Activated CD4-positive, alpha-beta T cell treated with anti-CD3 and anti-CD28 coated beads, Interleukin-2, amount 50 U/mL, for 24 hours (primary cell): ENCODE results near the gene EVC2.

Experiments used
- DNase-seq, 2 donors: peaks; one replicate each; pipeline ENCODE4 v3.0.0-alpha.2; 2020; ENCODE audit warnings: low read depth in 1 of 2, low spot score in 1 of 2

Gene EVC2

DNA sequence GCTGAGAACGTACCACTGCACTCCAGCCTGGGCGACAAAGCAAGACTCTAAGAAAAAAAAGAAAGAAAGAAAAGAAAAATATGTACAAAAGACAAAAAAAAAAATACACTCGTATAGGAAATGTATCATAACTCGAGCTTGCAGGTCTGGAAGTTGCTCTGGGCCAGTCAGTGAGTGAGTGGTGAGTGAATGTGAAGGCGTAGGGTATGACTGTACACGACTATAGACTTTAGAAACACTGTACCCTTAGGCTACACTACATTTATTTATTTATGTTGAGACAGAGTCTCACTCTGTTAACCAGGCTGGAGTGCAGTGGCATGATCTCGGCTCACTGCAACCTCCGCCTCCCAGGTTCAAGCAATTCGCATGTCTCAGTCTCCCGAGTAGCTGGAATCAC, 29.4 kb downstream of the EVC2 start:
- no peak for DNase-seq

DNA sequence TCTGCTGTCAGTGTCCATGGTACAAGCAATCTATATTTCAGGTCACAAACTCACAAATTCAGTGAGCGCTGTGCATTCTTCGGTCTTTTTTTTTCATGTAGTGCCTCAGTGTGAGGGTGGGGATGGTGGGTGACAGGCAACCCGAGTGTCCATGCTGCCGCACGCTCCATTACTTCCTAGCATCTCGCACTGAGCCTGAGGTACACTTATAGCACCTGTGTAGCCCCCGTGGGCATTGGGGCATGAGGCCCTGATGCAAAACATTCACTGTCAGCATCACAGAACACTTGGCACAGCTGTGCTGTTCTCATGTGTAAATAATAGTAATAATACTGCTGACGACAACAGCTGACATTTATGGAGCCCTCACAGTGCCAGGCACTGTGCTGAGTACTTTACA, 31.6 kb downstream of the EVC2 start:
- no peak for DNase-seq

DNA sequence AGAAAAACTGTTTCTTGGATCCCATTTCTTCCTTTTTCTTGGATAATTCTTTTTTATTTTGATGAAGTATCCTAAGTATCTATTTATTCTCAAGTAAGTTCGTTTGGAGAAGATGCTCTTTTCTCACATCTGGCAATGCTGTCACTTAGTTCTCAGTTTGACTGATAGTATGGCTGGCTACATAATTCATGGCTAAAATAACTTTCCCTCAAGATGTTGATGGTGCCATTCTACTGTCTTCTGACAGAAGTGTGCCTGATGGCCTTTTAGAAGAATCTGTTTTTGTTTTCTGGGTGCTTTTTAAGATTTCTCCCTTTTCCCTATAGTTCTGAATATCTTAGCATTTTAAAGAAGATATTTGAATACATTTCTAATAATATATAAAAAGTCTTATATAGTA, 41.6 kb downstream of the EVC2 start:
- no peak for DNase-seq

DNA sequence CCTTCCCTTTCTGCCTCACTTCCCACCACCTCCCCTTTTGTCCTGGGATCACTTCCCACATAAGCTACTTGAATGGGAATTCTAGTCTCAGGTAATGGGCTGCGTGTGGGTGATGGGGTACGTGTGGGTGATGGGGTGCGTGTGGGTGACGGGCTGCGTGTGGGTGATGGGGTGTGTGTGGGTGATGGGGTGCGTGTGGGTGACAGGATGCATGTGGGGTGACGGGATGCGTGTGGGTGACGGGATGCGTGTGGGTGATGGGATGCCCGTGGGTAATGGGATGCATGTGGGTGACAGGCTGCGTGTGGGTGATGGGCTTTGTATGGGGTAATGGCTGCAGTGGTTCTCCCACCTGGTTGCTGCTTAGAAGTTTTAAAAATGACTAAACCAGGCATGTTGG, 43.6 kb downstream of the EVC2 start:
- DNase-seq, result no peak

DNA sequence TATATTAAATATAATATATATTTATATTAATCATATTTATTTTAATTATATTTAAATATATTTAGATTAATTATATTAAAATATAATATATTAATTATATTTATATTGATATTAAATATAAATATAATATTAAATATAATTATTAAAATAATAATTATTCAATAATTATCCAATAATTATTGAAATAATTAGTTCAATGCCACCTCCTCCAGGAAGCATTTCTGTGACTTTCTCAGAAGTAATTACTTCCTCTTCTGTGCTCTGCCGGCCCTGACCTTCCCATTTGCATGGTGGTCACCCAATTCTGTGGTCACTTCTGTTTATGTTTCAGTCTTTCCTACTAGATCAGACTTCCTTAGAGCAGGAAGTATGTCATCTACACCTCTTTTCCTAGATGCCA, 45.8 kb downstream of the EVC2 start:
- DNase-seq, result no peak

DNA sequence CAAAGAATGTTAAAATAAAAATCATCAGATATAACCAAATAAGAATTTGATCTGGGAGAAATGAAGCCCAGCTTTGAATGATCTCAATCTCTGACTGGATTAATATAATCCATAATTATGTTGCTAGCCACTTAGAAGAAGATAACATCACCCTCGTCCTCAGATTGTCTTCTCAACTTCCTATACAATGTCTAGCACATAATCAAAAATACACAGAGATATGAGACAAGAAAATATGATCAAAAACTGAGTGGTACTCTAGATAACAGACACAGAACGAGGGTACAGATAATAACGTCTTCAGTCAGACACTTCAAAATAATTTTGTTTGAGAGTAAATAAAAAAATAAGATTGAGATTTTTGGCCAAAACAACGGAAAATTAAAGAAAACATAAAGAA, 47.1 kb downstream of the EVC2 start:
- no peak for DNase-seq

DNA sequence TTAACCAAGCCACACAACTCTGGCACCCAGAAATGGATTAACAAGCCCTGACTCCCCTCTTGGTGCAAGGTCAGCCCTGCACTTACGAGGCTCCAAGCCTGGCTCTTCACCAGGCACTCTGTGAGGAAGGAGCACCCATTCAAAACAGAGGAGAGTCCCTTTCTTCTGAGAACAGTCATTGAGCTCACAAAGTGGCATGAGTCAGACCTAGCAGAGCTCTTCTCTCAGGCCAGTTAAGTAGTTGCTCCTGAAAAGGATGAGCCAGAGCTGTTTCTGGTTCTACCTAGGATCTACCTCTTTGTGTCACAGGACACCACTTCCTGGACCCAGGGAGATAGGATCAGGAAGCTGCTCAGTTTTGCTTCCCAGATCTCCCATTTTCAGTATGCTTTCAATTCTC, 48.2 kb downstream of the EVC2 start:
- no peak for DNase-seq

DNA sequence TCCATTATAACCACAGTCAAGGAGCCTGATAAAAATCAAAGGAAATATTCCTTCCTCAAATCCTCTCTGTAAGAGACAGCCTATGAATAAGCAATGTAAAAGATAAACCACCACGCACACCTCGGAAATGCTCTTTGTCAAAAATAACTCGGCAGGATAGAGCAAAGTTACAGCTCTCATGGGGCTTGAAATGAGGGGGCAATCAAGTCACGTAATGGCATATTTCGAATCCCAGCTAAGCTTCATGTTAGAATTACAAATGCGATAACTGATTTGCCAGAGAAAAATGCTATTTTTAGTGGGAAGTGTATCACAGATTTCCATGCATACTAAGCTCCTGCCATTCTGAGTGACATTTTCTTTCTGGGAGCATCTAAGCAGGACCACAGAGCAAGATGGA, 49.4 kb downstream of the EVC2 start:
- DNase-seq, result no peak

DNA sequence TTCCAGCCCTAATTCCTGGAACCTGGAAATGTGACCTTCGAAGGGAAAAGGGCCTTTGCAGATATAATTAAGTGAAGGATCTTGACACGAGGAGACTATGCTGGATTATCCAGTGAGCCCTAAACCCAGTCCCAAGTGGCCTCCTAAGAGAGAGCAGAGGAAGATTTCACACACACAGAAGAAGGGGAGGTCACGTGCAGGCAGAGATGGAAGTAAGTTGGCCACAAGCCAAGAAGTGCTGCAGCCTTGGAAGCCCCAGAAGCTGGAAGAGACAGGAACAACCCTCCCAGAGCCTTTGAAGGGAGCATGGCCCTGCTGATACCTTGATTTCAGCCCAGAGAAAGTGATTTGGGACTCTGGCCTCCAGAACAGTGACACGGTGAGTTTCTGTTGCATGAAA, 51.9 kb downstream of the EVC2 start:
- no peak for DNase-seq

DNA sequence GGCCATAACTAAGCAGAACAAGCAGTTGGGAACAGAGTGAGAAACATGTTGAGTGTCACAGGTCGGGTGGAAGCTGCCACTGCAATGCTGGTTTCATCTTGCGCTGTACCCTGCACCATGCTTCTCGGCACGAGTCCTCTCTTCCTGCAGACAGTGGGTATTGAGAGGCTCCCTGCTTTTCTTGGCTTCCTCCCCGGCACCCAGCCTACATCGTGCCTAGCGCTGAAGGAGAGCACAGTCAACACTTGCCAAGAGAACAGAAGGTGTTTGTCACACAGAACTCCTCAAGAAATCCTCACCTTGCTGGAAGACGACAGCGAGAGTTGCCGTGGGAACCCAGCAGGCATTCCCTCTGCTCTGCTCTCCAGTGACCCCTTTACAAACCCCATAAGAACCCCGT, 53.6 kb downstream of the EVC2 start:
- DNase-seq, result no peak

DNA sequence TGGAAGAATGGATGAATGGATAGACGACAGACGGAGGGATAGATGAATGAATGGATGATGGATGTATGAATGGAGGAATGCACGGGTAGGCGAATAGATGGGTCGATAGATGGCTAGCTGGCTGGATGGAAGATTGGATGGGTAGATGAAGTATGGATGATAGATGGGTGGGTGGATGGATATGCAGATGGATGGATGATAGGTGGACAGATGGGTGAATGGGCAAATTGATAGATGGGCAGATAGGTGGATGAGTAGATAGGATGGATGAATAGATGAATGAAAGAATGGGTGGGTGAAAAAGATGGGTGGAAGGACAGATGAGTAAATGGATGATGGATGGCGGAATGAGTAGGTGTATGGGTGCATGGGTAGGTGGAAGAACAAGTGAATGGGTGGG, 57.3 kb downstream of the EVC2 start:
- DNase-seq, result no peak

DNA sequence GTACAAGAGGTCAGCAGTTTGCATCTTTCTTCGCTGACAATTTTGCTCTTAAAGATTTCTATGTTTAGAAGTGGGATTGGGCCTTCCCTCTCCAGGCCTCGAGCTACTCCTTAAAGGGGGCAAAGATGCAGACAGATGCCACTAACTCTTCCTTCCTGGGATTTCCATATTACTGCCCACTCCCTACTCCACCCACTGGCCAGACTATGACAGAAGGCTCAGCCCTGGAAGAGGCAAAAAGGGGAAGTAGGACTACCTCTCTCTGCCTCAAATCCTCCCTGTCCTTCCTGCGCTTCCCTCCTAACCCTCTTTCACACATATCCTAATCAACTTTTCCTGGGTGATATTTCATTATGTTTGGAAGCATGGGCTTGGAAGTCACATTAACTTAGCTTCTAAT, 58.3 kb downstream of the EVC2 start:
- no peak for DNase-seq

DNA sequence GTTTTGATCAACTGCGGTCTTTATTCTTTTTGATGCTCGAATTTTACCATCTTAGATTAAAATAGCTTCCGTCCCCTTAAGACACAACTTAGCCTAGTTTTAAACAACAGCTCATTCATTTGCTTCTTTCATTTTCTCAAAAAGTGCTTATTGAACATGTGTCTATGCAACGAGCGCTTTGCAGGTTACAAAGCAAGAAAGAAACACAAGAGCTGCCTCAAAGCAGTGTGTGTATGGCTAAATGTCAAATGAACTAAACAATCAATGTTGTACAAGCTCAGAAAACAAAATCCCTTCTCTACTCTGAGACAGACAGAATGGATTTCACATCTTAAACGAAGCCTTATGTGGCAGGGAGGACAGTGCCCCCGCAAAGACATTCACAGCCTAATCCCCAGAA, 61.0 kb downstream of the EVC2 start:
- DNase-seq, result no peak

DNA sequence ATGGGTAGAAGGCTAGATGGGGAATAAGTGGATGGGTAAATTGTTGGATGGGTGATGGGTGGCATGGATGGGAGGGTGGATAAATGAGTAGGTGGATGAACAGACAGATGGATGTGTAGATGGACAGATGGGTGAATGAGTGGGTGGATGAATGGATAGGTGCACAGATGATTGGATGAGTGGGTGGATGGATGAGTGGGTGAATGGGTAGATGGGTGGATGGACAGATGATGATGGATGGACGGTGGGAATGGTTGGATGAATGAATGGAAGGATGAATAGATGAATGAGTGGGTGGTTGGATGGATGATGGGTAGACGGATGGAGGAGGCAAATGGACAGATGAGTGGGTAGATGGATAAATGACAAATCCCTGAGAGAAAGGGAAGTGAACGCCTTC, 68.3 kb downstream of the EVC2 start:
- DNase-seq, result no peak

DNA sequence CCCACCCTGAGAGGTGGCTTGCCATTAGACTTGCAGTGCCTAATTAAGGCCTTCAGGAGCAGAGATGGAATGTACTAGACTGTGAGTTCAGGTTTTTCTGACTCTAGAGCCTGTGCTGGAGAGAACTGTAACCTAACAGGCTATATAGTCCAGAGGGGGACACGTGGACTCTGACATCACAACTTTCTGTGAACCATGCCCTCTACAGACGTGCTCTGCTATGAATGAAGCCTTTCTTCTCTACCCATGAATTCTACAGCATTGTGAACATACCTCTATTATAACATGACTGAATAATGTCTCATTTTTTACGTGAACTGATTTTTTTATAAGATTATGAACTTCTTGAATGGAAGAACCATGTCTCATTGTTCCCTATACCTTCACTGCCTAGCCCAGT, 68.8 kb downstream of the EVC2 start:
- DNase-seq, result no peak

DNA sequence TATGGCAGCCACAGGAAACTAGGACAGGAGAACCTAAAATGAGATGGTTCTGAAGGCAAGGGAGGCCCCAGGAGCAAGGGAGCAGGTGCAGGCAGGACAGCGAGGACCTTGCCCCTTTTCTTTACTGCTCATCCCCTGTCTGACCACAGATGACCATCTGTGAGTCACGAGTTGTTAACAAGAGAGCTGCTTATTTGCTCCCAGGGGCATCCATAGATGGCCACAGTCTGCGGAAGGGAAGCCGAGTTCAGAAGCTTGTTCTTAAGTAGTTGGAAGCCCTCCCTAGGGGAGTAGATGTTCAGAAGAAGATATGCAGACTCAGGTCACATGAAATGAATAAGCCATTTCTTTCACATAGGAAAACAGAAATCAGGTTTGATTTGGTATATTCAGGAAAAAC, 69.4 kb downstream of the EVC2 start:
- DNase-seq, result no peak

DNA sequence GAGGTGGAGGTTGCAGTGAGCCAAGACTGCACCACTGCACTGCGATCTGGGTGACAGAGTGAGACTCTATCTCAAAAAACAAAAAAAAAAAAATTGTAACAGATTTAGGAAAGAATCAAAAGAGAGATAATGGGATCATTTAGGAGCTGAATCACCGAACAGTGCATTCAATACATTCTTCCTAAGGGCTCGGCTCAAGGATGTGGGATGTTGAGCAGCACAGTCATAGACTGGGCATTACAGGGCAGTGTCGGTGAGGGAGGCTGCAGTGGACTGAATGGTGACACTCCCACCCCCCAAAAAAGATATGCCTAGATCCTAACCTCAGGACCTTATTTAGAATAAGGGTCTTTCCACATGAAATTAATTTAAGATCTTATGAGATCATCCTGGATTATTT, 70.0 kb downstream of the EVC2 start:
- no peak for DNase-seq

DNA sequence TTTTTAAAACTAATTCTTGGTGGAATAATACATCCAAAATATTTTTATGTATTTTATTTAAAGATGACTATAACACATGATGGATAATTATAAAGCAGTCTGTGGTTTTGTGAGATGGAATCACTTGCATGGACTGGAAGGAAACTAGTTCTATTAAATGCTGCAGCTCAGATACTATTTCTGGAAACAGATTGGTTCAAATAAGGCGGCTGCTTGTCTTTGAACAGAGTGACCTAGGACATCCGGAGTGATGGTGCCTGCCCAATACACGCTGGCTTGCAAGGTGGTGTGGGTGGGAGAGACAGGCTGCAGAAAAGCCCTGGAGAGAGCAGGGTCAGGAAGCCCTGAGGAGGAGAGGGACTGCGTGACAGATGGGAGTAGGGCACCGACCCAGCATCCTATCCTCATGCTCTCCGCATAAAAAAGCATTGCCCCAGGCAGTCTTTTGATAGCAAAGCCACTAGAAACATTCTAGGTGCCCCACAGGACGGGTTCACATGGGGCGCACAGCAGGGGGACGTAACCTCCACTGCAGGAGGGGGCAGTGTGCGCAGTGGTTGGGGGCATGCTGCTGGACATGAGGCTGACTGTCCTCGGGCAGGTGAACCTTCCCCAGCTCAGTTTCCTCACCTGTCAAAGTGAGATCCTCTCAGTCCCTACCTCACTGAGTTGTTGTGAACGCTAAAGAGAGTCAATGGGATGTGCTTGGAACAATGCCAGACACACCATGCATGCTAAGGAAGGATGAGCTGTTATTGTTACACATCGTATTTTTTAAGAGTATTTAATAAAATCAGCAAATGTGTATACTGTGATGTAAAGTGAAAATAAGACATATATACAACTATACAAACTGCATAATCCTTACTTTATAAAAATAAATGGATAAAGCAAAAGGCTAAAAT, 71.3 kb downstream of the EVC2 start:
- DNase-seq, result no peak

DNA sequence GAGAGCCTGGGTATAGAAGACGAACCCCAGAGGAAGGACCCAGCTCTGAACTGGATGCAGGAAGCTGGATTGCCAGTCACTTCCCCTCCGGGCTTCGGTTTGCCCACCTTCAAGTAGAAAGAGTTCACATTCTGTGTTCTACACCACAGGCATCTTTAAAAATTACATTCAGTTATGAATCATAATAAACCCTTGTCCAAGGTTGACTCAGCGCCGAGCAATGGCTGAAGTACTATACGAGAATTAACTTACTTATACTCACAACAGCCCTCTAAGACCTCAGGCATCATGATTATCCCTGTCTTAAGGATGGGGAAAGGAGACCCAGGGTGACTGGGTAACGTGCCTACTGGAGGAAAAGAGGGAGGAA, 72.5 kb downstream of the EVC2 start:
- DNase-seq, result no peak

DNA sequence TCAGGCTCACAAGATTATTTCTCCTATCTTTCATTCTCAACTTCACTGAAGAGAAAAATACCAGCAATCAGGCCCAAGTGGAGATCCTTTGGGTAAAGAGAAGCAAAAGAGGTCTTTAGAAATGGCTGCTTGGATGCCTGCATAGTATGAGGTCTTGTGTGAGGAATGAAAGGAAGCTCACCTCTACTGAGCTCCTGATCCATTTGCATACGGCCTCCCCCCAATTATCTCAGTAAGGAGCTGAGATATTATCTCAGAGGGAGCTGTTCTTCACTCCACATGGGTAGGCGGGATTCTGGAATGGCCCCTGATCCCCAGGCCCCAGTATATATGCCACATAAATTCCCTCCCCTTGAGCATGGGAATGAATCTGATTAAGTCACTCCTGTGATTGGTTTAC, 75.8 kb downstream of the EVC2 start:
- no peak for DNase-seq

DNA sequence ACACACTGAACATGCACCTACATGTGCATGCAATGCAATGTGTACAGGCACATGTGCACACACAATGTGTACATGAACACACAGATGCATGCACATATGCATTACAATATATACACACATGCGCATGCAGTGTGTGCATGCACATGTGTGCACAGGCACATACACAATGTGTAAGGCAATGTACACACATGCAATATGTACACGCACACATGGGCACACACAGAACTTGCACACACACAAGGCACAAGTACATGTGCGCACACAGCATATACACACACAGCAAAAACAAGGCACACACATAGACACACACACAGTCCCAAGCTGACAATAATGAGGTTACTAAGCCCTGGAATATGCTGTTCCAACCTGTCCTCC, 76.3 kb downstream of the EVC2 start:
- no peak for DNase-seq

DNA sequence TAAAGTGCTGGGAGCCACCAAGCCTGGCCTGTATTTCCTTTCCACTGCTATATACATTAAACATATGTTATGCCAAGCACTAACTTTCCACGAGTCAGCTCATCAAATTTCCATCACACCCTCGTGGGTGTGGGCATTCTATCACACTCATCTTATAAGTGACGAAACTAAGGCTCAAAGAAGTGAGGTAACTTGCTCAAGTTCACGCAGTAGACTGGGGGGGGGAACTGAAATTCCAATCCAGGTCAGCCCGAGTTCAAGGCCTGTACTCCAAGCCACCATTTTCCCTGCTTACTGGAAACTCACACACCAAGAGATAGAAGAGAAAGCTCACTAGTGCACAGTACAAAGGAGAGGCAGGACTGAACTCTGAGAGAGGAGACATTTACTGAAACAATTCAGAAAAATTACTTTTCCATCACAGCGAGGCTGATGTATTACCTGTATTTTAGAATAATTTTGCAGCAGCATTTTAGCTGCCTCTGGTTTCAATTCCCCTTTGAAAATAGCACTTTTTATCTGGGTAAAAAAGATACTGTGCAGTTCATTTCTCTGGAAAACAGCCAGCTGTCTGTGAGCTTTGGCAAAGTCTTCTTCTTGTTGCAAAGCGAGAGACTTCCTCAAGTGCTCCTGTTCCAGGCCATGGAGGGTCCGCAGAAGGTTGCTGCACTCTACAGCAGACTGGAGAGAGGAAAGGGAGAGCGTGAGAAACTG, 76.8 kb downstream of the EVC2 start:
- DNase-seq, result no peak

DNA sequence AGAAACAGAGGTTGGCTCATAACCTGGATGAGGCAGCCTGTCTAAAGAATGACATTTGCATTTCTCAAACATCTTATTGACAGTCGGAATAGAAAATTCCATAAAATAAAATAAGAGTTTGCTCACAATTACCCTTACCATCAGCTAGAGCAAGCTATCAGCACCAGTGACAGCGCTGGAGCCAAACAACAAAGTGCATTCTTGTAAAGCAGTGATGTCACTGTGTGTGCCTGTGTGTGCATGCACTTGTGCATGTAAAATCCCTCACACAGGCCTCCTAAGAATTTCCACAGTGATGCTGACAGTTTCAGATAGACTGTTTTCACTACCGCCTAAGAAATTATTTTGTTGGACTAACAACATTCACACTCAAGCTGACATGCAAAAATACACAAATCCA, 77.6 kb downstream of the EVC2 start:
- DNase-seq, result no peak
